Osteoblast (primary cell): Measurements from ENCODE around the gene VSTM2L. TPM values are rescaled to one million over a fixed set of nuclear protein-coding genes. Genes with fewer than 3 reads are reported as not detected.
A peak's percentile ranks its signal among the peaks of the same experiment; 100 is the strongest.

ENCODE experiments used
- DNase-seq: peaks from one replicate; pipeline ENCODE4 v3.0.0; 2011; ENCODE audit warnings: low spot score, mixed read lengths; ENCODE audit not compliant: insufficient read length; ENCODE audit errors: missing footprints
- H2AFZ ChIP-seq: 2 replicates; pipeline ENCODE4 v1.6.0; 2011; ENCODE audit warnings: mild to moderate bottlenecking, low read length
- H3K27ac ChIP-seq: 2 replicates; pipeline ENCODE4 v1.5.1; 2011; ENCODE audit warnings: mild to moderate bottlenecking, low read depth, low read length, moderate library complexity
- H3K27me3 ChIP-seq: 2 replicates; pipeline ENCODE4 v1.6.0; 2012; ENCODE audit warnings: mild to moderate bottlenecking, control low read depth, inconsistent platforms, low read length, moderate library complexity; ENCODE audit not compliant: insufficient read depth
- H3K36me3 ChIP-seq: 2 replicates; pipeline ENCODE4 v1.5.1; 2011; ENCODE audit warnings: mild to moderate bottlenecking, low read length, control low read depth, moderate library complexity; ENCODE audit not compliant: insufficient read depth
- H3K4me1 ChIP-seq: 2 replicates; pipeline ENCODE4 v1.5.1; 2011; ENCODE audit warnings: mild to moderate bottlenecking, low read length, control low read depth, moderate library complexity; ENCODE audit not compliant: insufficient read depth
- H3K4me2 ChIP-seq: 2 replicates; pipeline ENCODE4 v1.6.0; 2011; ENCODE audit warnings: mild to moderate bottlenecking, low read length; ENCODE audit not compliant: insufficient read depth
- H3K4me3 ChIP-seq: fragments of 200-600 bp; sonication (generic); 3 replicates; pipeline ENCODE4 v1.5.1; 2012; ENCODE audit warnings: mild to moderate bottlenecking, low read length, inconsistent platforms; ENCODE audit not compliant: insufficient read depth
- H3K79me2 ChIP-seq: 2 replicates; pipeline ENCODE4 v1.6.0; 2012; ENCODE audit warnings: mild to moderate bottlenecking, low read length, control low read depth, inconsistent platforms; ENCODE audit not compliant: insufficient read depth
- H3K9me3 ChIP-seq: 2 replicates; pipeline ENCODE4 v1.5.1; 2011; ENCODE audit warnings: low read depth, low read length, control low read depth
- H4K20me1 ChIP-seq: 2 replicates; pipeline ENCODE4 v1.6.0; 2012; ENCODE audit warnings: mild to moderate bottlenecking, low read length, control low read depth; ENCODE audit not compliant: insufficient read depth
- total RNA-seq: library from RNA; depleted of rRNA; stranded (reverse); fragments of >200 nt; gene quantifications from 2 replicates; pipeline ENCODE4 v1.2.3, GENCODE V29; 2012
- TF ChIP-seq, protein P1 (sequence below): IDR thresholded peaks from 2 replicates; pipeline ENCODE4 v1.5.1; 2011; ENCODE audit warnings: mild to moderate bottlenecking, low read depth, low read length, moderate library complexity; ENCODE audit errors: extremely low read depth

VSTM2L gene
- total RNA-seq, 1 donor = 2.5 TPM

DNA sequence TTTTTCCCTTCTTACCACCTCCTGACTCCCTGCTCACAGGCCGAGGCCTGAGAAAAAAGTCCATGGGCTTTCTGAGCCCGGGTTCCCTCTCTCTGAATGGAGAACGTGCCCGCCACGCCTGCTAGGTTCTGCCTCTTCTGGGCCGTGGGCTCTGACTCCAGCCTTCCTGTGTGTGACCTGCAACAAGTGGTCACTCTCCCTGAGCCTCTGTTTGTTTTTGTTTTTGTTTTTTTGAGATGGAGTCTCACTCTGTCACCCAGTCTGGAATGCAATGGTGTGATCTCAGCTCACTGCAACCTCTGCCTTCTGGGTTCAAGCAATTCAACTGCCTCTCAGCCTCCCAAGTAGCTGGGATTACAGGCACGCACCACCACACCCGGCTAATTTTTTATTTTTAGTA is 17.9 kb upstream of the VSTM2L start:
- H3K27ac ChIP-seq = no peak overlapping the region
- no peaks in the 10 kb centered on the region for H3K9me3 ChIP-seq
- H3K27me3 ChIP-seq = peaks cover 7% of the 10 kb centered on the region
- H3K4me3 ChIP-seq = no peak overlapping the region
- no peak overlapping the region for H3K4me2 ChIP-seq
- TF ChIP-seq, protein P1, sequence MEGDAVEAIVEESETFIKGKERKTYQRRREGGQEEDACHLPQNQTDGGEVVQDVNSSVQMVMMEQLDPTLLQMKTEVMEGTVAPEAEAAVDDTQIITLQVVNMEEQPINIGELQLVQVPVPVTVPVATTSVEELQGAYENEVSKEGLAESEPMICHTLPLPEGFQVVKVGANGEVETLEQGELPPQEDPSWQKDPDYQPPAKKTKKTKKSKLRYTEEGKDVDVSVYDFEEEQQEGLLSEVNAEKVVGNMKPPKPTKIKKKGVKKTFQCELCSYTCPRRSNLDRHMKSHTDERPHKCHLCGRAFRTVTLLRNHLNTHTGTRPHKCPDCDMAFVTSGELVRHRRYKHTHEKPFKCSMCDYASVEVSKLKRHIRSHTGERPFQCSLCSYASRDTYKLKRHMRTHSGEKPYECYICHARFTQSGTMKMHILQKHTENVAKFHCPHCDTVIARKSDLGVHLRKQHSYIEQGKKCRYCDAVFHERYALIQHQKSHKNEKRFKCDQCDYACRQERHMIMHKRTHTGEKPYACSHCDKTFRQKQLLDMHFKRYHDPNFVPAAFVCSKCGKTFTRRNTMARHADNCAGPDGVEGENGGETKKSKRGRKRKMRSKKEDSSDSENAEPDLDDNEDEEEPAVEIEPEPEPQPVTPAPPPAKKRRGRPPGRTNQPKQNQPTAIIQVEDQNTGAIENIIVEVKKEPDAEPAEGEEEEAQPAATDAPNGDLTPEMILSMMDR = no peak
- no peaks in the 10 kb centered on the region for H4K20me1 ChIP-seq
- H3K36me3 ChIP-seq = no peaks in the 10 kb centered on the region
- no peaks in the 10 kb centered on the region for H3K79me2 ChIP-seq
- no peaks in the 10 kb centered on the region for H3K4me1 ChIP-seq
- no peak overlapping the region for H2AFZ ChIP-seq
- DNase-seq = peak; percentile 47

- Histone ChIP-seq H3K36me3 (no peaks in the 10 kb centered on the region), H4K20me1 (no peaks in the 10 kb centered on the region), H3K4me3 (peak overlapping the region; percentile 53), H2AFZ (peak overlapping the region; percentile 62), H3K27ac (no peak overlapping the region), H3K27me3 (peaks cover 7% of the 10 kb centered on the region), H3K79me2 (no peaks in the 10 kb centered on the region), H3K9me3 (no peaks in the 10 kb centered on the region), H3K4me1 (no peaks in the 10 kb centered on the region), H3K4me2 (peak overlapping the region; percentile 57)
- TF ChIP-seq, protein P1 = no peak
- DNase-seq = peak; percentile 86
Observed at GRCh38 chr20:37885593-37886503, 17.1 kb upstream of the VSTM2L start.

DNA sequence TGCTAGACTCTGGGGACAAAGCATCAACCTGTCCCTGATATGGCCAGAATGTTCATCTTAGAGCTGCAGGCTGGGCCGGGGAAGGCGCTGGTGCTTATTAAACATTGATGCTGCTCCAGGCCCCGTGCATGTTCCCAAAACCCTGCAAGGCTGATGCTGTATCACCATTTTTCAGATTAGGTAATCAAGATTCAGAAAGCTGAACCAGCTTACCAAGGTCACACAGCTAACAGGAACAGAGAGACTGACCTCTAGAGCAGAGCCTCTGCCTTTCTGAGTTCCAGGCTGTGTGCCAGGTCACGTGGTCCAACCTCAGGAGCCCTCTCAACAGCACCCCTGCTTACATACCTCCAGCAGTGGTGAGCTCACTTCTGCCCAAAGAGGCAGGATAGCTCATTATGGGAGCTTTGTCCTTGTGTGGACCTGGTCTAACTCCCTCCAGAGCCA is 16.1 kb upstream of the VSTM2L start:
- Histone ChIP-seq H3K4me3 (no peak overlapping the region), H3K36me3 (no peaks in the 10 kb centered on the region), H3K4me2 (no peak overlapping the region), H4K20me1 (no peaks in the 10 kb centered on the region), H2AFZ (no peak overlapping the region), H3K79me2 (no peaks in the 10 kb centered on the region), H3K9me3 (no peaks in the 10 kb centered on the region), H3K27ac (no peak overlapping the region), H3K4me1 (no peaks in the 10 kb centered on the region), H3K27me3 (peaks cover 7% of the 10 kb centered on the region)
- TF ChIP-seq, protein P1 = no peak
- peak; percentile 89 for DNase-seq

DNA sequence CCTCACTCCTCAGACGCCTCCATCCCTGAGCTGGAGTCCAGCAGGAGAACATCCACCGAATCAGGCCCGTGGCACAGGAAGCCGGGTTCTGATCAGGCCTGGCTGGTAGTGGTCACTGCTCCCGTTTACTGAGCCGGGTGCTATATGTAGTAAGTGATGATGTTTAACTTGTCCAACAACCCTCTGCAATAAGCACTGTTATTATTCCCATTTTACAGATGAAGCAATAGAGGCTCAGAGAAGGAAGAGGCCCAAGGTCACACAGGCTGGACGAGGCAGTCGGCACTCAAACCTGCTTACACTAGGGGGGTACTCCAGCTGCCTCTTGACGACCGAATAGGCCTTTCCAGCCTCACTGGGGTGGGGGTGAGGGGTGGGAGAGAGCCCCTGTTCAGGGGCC is 14.3 kb upstream of the VSTM2L start:
- DNase-seq = no peak
- TF ChIP-seq, protein P1 = no peak
- H3K9me3 ChIP-seq = no peaks in the 10 kb centered on the region
- no peak overlapping the region for H2AFZ ChIP-seq
- H3K79me2 ChIP-seq = no peaks in the 10 kb centered on the region
- H3K27me3 ChIP-seq = peaks cover 2% of the 10 kb centered on the region
- H3K36me3 ChIP-seq = no peaks in the 10 kb centered on the region
- no peak overlapping the region for H3K27ac ChIP-seq
- H3K4me3 ChIP-seq = no peak overlapping the region
- no peaks in the 10 kb centered on the region for H3K4me1 ChIP-seq
- H4K20me1 ChIP-seq = no peaks in the 10 kb centered on the region
- no peak overlapping the region for H3K4me2 ChIP-seq
